Neural progenitor cell (in vitro differentiated cells): Measurements from ENCODE around the gene EVC. TPM values are rescaled to one million over a fixed set of nuclear protein-coding genes. Genes with fewer than 3 reads are reported as not detected.

Source experiments
- DNase-seq: peaks from one replicate; pipeline ENCODE4 v3.0.0-alpha.2; 2016; ENCODE audit warnings: low spot score
- H2AFZ ChIP-seq: fragments of 200-600 bp; sonication (generic); replicated peaks from 2 replicates; pipeline ENCODE4 v1.6.1; 2016; ENCODE audit warnings: antibody characterized with exemption
- H3F3A ChIP-seq: fragments of 200-600 bp; sonication (generic); 2 replicates; pipeline ENCODE4 v1.6.1; 2016; ENCODE audit warnings: antibody characterized with exemption, low read depth
- H3K27ac ChIP-seq: fragments of 200-600 bp; sonication (generic); 2 replicates; pipeline ENCODE4 v1.5.1; 2016; ENCODE audit warnings: mild to moderate bottlenecking
- H3K27me3 ChIP-seq: fragments of 200-600 bp; sonication (generic); 2 replicates; pipeline ENCODE4 v1.6.1; 2016; ENCODE audit warnings: mild to moderate bottlenecking, moderate library complexity
- H3K36me3 ChIP-seq: fragments of 200-600 bp; sonication (generic); 2 replicates; pipeline ENCODE4 v1.5.1; 2016
- H3K4me1 ChIP-seq: fragments of 200-600 bp; sonication (generic); 2 replicates; pipeline ENCODE4 v1.6.1; 2016; ENCODE audit warnings: mixed run types
- H3K4me2 ChIP-seq: fragments of 200-600 bp; sonication (generic); 2 replicates; pipeline ENCODE4 v1.6.1; 2016
- H3K4me3 ChIP-seq: fragments of 200-600 bp; sonication (generic); 2 replicates; pipeline ENCODE4 v1.5.1; 2016
- H3K79me2 ChIP-seq: fragments of 200-600 bp; sonication (generic); 2 replicates; pipeline ENCODE4 v1.6.1; 2016; ENCODE audit warnings: low read depth
- H3K9ac ChIP-seq: fragments of 200-600 bp; sonication (generic); 2 replicates; pipeline ENCODE4 v1.6.1; 2016
- H3K9me3 ChIP-seq: fragments of 200-600 bp; sonication (generic); 2 replicates; pipeline ENCODE4 v1.5.1; 2016; ENCODE audit warnings: low read depth
- H4K20me1 ChIP-seq: fragments of 200-600 bp; sonication (generic); 2 replicates; pipeline ENCODE4 v1.6.1; 2016; ENCODE audit warnings: low read depth
- H3K27ac Mint-ChIP-seq: 3 replicates; pipeline ENCODE4 v1.8.0; 2021; ENCODE audit warnings: mixed read lengths
- H3K27me3 Mint-ChIP-seq: 2 replicates; pipeline ENCODE4 v1.8.0; 2022; ENCODE audit warnings: low read depth, mild to moderate bottlenecking, inconsistent platforms, moderate library complexity, mixed read lengths; ENCODE audit not compliant: insufficient read depth
- H3K36me3 Mint-ChIP-seq: 3 replicates; pipeline ENCODE4 v1.8.0; 2021; ENCODE audit warnings: mixed read lengths
- H3K4me1 Mint-ChIP-seq: 3 replicates; pipeline ENCODE4 v1.8.0; 2021; ENCODE audit warnings: mixed read lengths
- H3K4me3 Mint-ChIP-seq: 3 replicates; pipeline ENCODE4 v1.8.0; 2021; ENCODE audit warnings: mild to moderate bottlenecking, moderate library complexity, mixed read lengths
- H3K9me3 Mint-ChIP-seq: 3 replicates; pipeline ENCODE4 v1.8.0; 2020; ENCODE audit warnings: mixed read lengths
- EZH2 ChIP-seq: fragments of 200-600 bp; sonication (generic); IDR thresholded peaks from 2 replicates; pipeline ENCODE4 v1.6.1; 2017; ENCODE audit warnings: antibody characterized with exemption, mild to moderate bottlenecking, moderate library complexity
- EZH2phosphoT487 ChIP-seq: fragments of 200-600 bp; sonication (generic); IDR thresholded peaks from 2 replicates; pipeline ENCODE4 v1.6.1; 2017; ENCODE audit warnings: antibody characterized with exemption
- total RNA-seq: library from RNA; depleted of rRNA; stranded (reverse); fragments of >200 nt; gene quantifications from 2 replicates; pipeline ENCODE4 v1.2.3, GENCODE V29; 2015; ENCODE audit warnings: low replicate concordance
- TF ChIP-seq, protein P1 (sequence below): fragments of 200-600 bp; sonication (generic); IDR thresholded peaks from 2 replicates; pipeline ENCODE4 v1.5.1; 2017; ENCODE audit warnings: antibody characterized with exemption, mild to moderate bottlenecking

EVC gene
- total RNA-seq, 1 donor from 2014 or later = 3.6 TPM

DNA sequence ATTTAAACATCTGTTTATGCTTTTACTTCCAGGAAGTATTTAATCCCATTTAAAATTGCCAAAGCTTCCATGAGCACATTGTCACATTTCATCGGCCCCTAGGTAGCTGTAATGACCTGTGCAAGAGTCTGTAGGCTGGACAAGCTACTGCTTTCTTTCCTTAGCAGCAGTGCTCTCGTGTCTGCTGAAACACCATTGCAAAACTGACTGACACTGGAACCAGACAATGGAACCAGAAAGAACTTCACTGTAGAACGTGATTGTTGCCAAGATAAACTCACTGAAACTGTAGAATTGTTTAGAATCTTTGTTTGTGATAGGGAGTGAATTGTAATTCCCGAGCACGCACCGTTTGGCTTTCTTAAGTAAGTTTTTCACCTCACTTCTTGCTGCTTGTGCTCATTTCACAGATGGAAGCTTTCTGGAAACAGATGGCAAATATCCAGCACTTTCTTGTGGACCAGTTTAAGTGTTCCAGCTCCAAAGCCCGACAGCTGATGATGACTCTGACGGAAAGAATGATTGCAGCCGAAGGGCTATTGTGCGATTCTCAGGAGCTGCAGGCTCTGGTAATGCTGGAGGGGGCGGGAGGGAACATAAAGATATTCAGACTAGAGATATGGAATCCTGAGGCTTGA is 36.9 kb downstream of the EVC start:
- DNase-seq = no peak
- Mint-ChIP-seq H3K27ac (no peak overlapping the region), H3K4me3 (no peak overlapping the region), H3K27me3 (no peaks in the 10 kb centered on the region), H3K4me1 (peaks cover 20% of the 10 kb centered on the region), H3K36me3 (peaks cover 19% of the 10 kb centered on the region), H3K9me3 (no peaks in the 10 kb centered on the region)
- H3K79me2 ChIP-seq = no peaks in the 10 kb centered on the region
- no peak for TF ChIP-seq EZH2
- TF ChIP-seq, protein P1, sequence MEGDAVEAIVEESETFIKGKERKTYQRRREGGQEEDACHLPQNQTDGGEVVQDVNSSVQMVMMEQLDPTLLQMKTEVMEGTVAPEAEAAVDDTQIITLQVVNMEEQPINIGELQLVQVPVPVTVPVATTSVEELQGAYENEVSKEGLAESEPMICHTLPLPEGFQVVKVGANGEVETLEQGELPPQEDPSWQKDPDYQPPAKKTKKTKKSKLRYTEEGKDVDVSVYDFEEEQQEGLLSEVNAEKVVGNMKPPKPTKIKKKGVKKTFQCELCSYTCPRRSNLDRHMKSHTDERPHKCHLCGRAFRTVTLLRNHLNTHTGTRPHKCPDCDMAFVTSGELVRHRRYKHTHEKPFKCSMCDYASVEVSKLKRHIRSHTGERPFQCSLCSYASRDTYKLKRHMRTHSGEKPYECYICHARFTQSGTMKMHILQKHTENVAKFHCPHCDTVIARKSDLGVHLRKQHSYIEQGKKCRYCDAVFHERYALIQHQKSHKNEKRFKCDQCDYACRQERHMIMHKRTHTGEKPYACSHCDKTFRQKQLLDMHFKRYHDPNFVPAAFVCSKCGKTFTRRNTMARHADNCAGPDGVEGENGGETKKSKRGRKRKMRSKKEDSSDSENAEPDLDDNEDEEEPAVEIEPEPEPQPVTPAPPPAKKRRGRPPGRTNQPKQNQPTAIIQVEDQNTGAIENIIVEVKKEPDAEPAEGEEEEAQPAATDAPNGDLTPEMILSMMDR = no peak
- no peak for TF ChIP-seq EZH2phosphoT487
- H3K4me2 ChIP-seq = no peak overlapping the region
- no peak overlapping the region for H3K4me3 ChIP-seq
- H2AFZ ChIP-seq = no peak overlapping the region
- H4K20me1 ChIP-seq = no peaks in the 10 kb centered on the region
- H3K27ac ChIP-seq = no peak overlapping the region
- H3K36me3 ChIP-seq = no peaks in the 10 kb centered on the region
- H3K9ac ChIP-seq = no peak overlapping the region
- no peaks in the 10 kb centered on the region for H3F3A ChIP-seq
- peaks cover 5% of the 10 kb centered on the region for H3K4me1 ChIP-seq
- no peaks in the 10 kb centered on the region for H3K9me3 ChIP-seq
- H3K27me3 ChIP-seq = no peaks in the 10 kb centered on the region

DNA sequence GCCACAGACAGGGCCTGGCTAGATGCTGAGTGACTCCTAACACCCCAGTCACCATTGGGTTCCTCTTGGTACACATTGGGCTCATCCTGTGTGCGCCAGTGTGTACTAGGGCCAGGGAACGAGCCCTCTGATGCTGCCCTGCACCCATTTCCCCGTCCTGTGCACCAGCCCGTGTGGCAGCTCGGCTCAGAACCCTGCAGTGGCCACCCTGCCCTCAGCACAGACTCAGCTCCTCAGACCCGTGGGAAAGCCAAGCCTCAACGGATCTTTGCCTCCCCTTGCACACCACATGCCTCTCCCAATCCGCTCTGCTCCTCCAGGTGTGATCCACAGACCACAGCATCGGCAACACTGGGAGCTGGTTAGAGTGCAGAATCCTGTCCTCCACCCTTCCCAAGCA is 38.6 kb downstream of the EVC start:
- H3K9ac ChIP-seq = no peak overlapping the region
- H3F3A ChIP-seq = no peaks in the 10 kb centered on the region
- no peak overlapping the region for H3K4me3 Mint-ChIP-seq
- no peak overlapping the region for H2AFZ ChIP-seq
- peaks cover 20% of the 10 kb centered on the region for H3K4me1 Mint-ChIP-seq
- no peak overlapping the region for H3K27ac ChIP-seq
- H3K27ac Mint-ChIP-seq = no peak overlapping the region
- no peak for TF ChIP-seq EZH2
- TF ChIP-seq EZH2phosphoT487 = no peak
- TF ChIP-seq, protein P1 = no peak
- H3K36me3 ChIP-seq = no peaks in the 10 kb centered on the region
- H3K27me3 Mint-ChIP-seq = no peaks in the 10 kb centered on the region
- no peaks in the 10 kb centered on the region for H3K27me3 ChIP-seq
- peaks cover 5% of the 10 kb centered on the region for H3K4me1 ChIP-seq
- H4K20me1 ChIP-seq = no peaks in the 10 kb centered on the region
- no peaks in the 10 kb centered on the region for H3K9me3 Mint-ChIP-seq
- no peaks in the 10 kb centered on the region for H3K79me2 ChIP-seq
- H3K4me3 ChIP-seq = no peak overlapping the region
- DNase-seq = no peak
- H3K4me2 ChIP-seq = no peak overlapping the region
- H3K9me3 ChIP-seq = no peaks in the 10 kb centered on the region
- H3K36me3 Mint-ChIP-seq = peaks cover 24% of the 10 kb centered on the region

DNA sequence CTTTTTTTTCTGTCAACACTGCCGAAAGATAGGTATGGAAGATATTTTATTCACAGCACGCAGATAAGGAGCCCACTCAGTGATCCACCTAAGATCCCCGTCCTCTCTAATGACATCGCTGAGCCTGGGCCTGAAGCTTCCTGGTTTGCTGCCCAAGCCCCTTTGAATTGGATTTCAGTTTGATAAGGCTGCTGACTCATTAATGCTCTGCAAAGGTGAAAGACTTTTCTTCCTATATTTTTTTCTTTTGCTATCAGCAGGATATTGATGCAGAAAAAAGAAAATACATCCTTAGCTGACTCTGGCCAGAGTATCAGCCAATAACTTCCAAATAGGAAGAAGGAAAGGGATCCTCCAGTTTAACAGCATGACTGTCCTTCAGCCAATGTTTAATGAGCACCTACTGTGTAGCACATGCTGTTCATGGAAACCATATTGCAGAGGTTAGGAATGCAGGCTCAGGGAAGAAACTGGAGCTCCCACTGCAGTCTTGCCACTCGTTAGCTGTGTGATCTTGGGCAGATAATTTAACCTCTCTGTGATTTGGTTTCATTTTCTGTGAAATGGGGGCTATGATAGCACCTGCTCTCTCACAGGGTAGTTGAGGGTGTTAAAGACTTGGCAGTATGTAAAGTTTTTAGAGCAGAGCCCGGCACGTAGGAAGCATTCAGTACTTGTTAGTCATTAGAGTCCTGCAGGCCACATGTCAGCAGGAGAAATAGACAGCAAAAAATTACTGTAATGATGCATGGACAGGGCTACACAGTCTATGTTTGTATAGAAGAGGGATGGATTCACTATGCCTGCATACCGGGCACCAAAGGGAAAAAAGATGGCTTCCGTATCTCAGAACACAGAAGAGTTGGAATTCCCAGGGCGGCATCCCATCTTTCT is 39.3 kb downstream of the EVC start:
- no peak overlapping the region for H3K27ac ChIP-seq
- Mint-ChIP-seq H3K36me3 (peaks cover 24% of the 10 kb centered on the region), H3K4me3 (no peak overlapping the region), H3K27ac (peak overlapping the region; percentile 14), H3K4me1 (peaks cover 20% of the 10 kb centered on the region), H3K9me3 (no peaks in the 10 kb centered on the region), H3K27me3 (no peaks in the 10 kb centered on the region)
- H3K36me3 ChIP-seq = no peaks in the 10 kb centered on the region
- no peaks in the 10 kb centered on the region for H3K27me3 ChIP-seq
- no peaks in the 10 kb centered on the region for H3K9me3 ChIP-seq
- no peak overlapping the region for H3K9ac ChIP-seq
- H3K79me2 ChIP-seq = no peaks in the 10 kb centered on the region
- H2AFZ ChIP-seq = no peak overlapping the region
- no peak for DNase-seq
- H3K4me1 ChIP-seq = peaks cover 5% of the 10 kb centered on the region
- no peaks in the 10 kb centered on the region for H3F3A ChIP-seq
- no peak overlapping the region for H3K4me3 ChIP-seq
- no peaks in the 10 kb centered on the region for H4K20me1 ChIP-seq
- TF ChIP-seq, protein P1 = no peak
- TF ChIP-seq EZH2phosphoT487 (no peak), EZH2 (no peak)
- H3K4me2 ChIP-seq = no peak overlapping the region
